Measurements from ENCODE around the gene DNTTIP2. TPM values are rescaled to one million over a fixed set of nuclear protein-coding genes. Genes with fewer than 3 reads are reported as not detected.
A peak's percentile ranks its signal among the peaks of the same experiment; 100 is the strongest.
"Not testable (repeated sequence)": the region's sequence is repeated elsewhere in the genome, so short reads cannot be mapped to it uniquely, and the experiment has no call there.

The DNTTIP2 gene
- total and polyA plus RNA-seq, 10 donors = 32.9 to 57.8 (median 46.3) TPM

DNA sequence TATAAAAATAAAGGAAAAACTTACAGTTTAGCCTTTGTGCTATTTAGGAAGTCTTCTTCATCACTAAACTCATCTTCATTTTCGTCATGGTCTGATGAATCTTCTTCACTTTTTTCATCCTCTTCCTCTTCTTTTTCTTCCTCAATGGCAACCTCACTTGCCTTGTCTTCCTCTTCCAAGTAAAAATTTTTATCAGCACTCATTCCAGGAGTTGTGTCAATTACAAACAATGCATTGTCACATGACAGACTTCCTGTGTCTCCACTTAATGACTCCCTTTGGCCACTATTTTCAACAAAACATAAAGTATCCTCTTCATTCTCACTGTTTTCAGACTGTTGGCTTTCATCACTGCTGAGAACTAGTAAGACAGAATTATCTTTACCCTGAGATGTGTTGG lies 2.8 kb downstream of the DNTTIP2 start:
- Histone ChIP-seq H3K4me3 (peak overlapping the region in 2 of 8 donors; percentile 1 to 24), H3K9me3 (no peaks in the 10 kb centered on the region), H3K27ac (peak overlapping the region in 2 of 8 donors; percentile 4 to 22), H3K36me3 (peaks cover 2 to 66% (median 58%) of the 10 kb centered on the region in 6 donors), H3K27me3 (replicated peaks in 1 of 7) (no peaks in the 10 kb centered on the region), H3K4me1 (peaks cover 33 to 57% (median 42%) of the 10 kb centered on the region in 6 donors)
- WGBS, 5 donors = 42 to 74% (median 47%) methylated on average over 1 of the region's 1 CpG
- DNase-seq = no peak
- intact Hi-C loops (cut with DNase I; ENCODE audit: low total_unique reads) = no loop called here
- TF ChIP-seq, protein P1, sequence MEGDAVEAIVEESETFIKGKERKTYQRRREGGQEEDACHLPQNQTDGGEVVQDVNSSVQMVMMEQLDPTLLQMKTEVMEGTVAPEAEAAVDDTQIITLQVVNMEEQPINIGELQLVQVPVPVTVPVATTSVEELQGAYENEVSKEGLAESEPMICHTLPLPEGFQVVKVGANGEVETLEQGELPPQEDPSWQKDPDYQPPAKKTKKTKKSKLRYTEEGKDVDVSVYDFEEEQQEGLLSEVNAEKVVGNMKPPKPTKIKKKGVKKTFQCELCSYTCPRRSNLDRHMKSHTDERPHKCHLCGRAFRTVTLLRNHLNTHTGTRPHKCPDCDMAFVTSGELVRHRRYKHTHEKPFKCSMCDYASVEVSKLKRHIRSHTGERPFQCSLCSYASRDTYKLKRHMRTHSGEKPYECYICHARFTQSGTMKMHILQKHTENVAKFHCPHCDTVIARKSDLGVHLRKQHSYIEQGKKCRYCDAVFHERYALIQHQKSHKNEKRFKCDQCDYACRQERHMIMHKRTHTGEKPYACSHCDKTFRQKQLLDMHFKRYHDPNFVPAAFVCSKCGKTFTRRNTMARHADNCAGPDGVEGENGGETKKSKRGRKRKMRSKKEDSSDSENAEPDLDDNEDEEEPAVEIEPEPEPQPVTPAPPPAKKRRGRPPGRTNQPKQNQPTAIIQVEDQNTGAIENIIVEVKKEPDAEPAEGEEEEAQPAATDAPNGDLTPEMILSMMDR (IDR thresholded peaks at IDR 0.05 in 8 of 11, conservative IDR thresholded peaks at IDR 0.05 in 3 of 11) = no peak
- no peak for TF ChIP-seq POLR2AphosphoS5 (IDR thresholded peaks at IDR 0.05)
- TF ChIP-seq POLR2A (IDR thresholded peaks at IDR 0.05) = no peak

DNA sequence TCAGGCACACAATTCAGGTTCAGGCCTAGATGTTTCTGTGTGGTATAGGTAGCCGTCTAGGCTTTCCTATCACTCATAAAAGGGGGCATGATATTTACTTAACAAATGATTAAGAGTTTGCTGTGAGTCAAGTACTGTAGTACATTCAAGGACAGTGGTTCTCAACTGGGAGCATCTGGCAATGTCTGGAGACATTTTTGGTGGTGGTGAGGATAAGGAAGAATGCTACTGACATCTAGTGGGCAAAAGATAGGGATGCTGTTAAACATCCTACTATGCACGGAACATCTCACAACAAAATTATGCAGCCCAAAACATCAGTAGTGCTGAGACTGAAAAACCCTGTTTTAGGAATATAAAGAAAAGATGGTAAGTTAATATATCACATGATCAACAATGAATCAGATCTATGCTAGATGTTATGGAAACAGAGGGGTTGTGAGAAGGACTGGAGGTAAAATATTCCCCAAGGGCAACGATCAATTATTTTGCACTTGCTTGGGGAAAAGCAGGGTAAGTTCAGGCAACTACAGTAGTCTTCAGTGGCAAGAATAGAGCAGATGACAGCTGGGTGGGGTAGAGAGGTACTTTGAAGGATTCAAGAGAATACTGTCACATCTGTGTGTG lies 4.9 kb downstream of the DNTTIP2 start:
- intact Hi-C loops (cut with DNase I; ENCODE audit: low total_unique reads) = no loop called here
- Histone ChIP-seq H3K4me1 (peaks cover 27 to 48% (median 34%) of the 10 kb centered on the region in 6 donors), H3K36me3 (peaks cover 2 to 87% (median 78%) of the 10 kb centered on the region in 6 donors)

DNA sequence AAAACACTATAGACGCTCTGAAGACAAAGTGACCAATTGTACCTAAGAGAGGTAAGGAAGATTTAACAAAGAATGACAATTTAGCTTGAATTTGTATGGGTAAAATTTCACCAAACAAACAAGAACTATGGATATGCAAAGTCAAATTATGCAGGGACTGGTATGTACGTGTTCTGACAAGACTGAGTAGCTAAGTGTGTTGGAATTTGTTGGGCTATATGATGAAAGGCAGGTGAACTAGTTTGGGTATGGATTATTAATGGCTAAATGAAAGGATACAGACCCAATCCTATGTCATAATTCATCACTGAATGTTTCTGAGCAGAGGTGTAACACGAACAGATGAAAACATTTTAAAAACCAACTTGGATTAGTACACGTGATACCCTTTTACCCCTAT lies 7.6 kb downstream of the DNTTIP2 start:
- no peak for DNase-seq
- intact Hi-C loops (cut with DNase I; ENCODE audit: low total_unique reads) = no loop called here
- H3K27ac ChIP-seq = no peak overlapping the region
- WGBS, 5 donors = 72 to 84% (median 77%) methylated on average over 4 of the region's 4 CpGs
- H3K36me3 ChIP-seq = peaks cover 2 to 97% (median 81%) of the 10 kb centered on the region in 6 donors
- H3K4me3 ChIP-seq = no peak overlapping the region
- H3K27me3 ChIP-seq (replicated peaks in 1 of 7) = no peaks in the 10 kb centered on the region
- peaks cover 7 to 26% (median 13%) of the 10 kb centered on the region in 6 donors for H3K4me1 ChIP-seq
- no peaks in the 10 kb centered on the region for H3K9me3 ChIP-seq
- TF ChIP-seq, protein P1 (IDR thresholded peaks at IDR 0.05 in 8 of 11, conservative IDR thresholded peaks at IDR 0.05 in 3 of 11) = no peak
- no peak for TF ChIP-seq POLR2AphosphoS5 (IDR thresholded peaks at IDR 0.05)
- TF ChIP-seq POLR2A (IDR thresholded peaks at IDR 0.05) = no peak

More for the DNA sequence above, 4.9 kb downstream of the DNTTIP2 start:
- 72 to 79% (median 75%) methylated on average over 3 of the region's 3 CpGs for WGBS, 5 donors
- Histone ChIP-seq H3K4me3 (no peak overlapping the region), H3K27me3 (replicated peaks in 1 of 7) (no peaks in the 10 kb centered on the region), H3K9me3 (no peaks in the 10 kb centered on the region), H3K27ac (no peak overlapping the region)
- DNase-seq = no peak
- TF ChIP-seq, protein P1 (IDR thresholded peaks at IDR 0.05 in 8 of 11, conservative IDR thresholded peaks at IDR 0.05 in 3 of 11) = peak in 8 of 11 experiments; percentile 9 to 66 (median 38)
- TF ChIP-seq POLR2AphosphoS5 (IDR thresholded peaks at IDR 0.05) = no peak

DNA sequence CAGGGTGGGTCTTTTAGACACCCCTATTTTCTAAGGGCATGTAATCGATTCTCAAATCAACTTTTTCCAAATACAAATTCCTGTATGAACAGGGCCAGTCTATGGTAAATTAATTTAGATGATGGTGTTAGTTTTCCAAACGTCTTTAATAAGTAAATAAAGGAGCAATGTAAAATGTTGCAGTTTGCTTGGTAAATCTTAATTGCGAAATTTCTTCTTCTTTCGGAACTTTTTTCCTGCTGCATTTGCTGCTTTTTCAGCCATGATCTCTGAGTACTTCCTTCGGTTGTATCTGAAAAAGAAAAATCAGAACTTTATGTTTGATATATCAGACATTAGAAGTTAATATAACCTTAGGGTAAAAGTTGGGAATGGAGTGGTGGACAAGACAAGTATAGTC lies 9.4 kb downstream of the DNTTIP2 start:
- 87 to 93% (median 90%) methylated on average over 5 of the region's 5 CpGs for WGBS, 5 donors
- no peak overlapping the region for H3K27ac ChIP-seq
- H3K4me3 ChIP-seq = no peak overlapping the region
- TF ChIP-seq POLR2AphosphoS5 (IDR thresholded peaks at IDR 0.05) (no peak), POLR2A (IDR thresholded peaks at IDR 0.05) (no peak)
- TF ChIP-seq, protein P1 (IDR thresholded peaks at IDR 0.05 in 8 of 11, conservative IDR thresholded peaks at IDR 0.05 in 3 of 11) = no peak
- H3K4me1 ChIP-seq = peaks cover 0 to 8% (median 2%) of the 10 kb centered on the region in 6 donors
- peaks cover 2 to 80% (median 68%) of the 10 kb centered on the region in 6 donors for H3K36me3 ChIP-seq
- DNase-seq = no peak
- no peaks in the 10 kb centered on the region for H3K9me3 ChIP-seq
- H3K27me3 ChIP-seq (replicated peaks in 1 of 7) = no peaks in the 10 kb centered on the region
- intact Hi-C loops (cut with DNase I; ENCODE audit: low total_unique reads) = no loop called here

DNA sequence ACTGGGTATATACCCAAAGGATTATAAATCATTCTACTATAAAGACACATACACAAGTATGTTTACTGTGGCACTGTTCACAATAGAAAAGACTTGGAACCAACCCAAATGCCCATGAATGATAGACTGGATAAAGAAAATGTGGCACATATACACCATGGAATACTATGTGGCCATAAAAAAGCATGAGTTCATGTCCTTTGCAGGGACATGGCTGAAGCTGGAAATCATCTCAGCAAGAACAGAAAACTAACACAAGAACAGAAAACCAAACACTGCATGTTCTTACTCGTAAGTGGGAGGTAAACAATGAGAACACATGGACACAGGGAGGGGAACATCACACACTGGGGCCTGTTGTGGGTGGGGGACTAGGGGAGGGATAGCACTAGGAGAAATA lies 10.5 kb downstream of the DNTTIP2 start:
- H3K9me3 ChIP-seq; H3K4me1 ChIP-seq; H3K27ac ChIP-seq; H3K4me3 ChIP-seq; H3K27me3 ChIP-seq (replicated peaks in 1 of 7); intact Hi-C loops (cut with DNase I; ENCODE audit: low total_unique reads); DNase-seq: not testable (repeated sequence)
- H3K36me3 ChIP-seq = peaks cover 2 to 68% (median 56%) of the 10 kb centered on the region in 6 donors
- 92 to 100% (median 96%) methylated on average over 1 of the region's 1 CpG for WGBS, 5 donors
